ENCODE data around the gene BFAR.
"Not testable (repeated sequence)": the region's sequence is repeated elsewhere in the genome, so short reads cannot be mapped to it uniquely, and the experiment has no call there.

The BFAR gene

DNA sequence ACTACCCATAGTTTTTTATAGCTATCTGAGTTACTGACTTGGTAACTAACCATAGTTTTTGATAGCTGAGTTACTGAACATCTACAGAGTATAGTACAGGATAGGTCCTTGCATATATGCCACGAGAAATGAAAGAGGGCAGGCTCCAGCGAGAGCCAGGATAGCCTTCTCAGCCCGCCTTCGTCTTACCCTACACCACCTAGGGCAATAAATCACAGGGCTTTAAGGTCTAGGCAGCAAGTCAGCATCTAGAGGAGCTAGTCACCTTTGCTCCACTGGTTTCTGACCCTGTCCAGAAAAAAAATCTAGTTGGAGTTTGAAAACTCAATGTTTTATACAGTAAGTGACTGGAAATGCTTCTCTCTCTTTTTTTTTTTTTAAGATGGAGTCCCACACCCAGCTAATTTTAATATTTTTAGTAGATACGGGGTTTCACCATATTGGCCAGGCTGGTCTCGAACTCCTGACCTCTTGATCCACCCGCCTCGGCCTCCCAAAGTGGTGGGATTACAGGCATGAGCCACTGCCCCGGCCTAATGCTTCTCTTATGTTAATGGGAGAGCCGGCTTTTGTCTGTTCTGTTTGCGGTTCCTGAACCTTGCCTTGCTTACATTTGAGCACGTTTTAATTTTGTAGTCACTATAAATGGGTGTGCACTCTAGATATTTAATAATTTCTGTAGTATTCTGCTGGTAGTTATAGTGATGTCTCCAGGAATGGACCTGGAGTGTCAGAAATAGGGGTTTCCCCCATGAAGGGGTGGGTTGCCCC, 2.8 kb downstream of the BFAR start:
- TF ChIP-seq, protein P1, sequence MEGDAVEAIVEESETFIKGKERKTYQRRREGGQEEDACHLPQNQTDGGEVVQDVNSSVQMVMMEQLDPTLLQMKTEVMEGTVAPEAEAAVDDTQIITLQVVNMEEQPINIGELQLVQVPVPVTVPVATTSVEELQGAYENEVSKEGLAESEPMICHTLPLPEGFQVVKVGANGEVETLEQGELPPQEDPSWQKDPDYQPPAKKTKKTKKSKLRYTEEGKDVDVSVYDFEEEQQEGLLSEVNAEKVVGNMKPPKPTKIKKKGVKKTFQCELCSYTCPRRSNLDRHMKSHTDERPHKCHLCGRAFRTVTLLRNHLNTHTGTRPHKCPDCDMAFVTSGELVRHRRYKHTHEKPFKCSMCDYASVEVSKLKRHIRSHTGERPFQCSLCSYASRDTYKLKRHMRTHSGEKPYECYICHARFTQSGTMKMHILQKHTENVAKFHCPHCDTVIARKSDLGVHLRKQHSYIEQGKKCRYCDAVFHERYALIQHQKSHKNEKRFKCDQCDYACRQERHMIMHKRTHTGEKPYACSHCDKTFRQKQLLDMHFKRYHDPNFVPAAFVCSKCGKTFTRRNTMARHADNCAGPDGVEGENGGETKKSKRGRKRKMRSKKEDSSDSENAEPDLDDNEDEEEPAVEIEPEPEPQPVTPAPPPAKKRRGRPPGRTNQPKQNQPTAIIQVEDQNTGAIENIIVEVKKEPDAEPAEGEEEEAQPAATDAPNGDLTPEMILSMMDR (conservative IDR thresholded peaks at IDR 0.05; ENCODE audit: low read depth, low read length), result no peak
- H3K4me3 ChIP-seq (ENCODE audit: low read depth, low read length), result no peak overlapping the region
- DNase-seq (ENCODE audit: low read depth), result no peak

DNA sequence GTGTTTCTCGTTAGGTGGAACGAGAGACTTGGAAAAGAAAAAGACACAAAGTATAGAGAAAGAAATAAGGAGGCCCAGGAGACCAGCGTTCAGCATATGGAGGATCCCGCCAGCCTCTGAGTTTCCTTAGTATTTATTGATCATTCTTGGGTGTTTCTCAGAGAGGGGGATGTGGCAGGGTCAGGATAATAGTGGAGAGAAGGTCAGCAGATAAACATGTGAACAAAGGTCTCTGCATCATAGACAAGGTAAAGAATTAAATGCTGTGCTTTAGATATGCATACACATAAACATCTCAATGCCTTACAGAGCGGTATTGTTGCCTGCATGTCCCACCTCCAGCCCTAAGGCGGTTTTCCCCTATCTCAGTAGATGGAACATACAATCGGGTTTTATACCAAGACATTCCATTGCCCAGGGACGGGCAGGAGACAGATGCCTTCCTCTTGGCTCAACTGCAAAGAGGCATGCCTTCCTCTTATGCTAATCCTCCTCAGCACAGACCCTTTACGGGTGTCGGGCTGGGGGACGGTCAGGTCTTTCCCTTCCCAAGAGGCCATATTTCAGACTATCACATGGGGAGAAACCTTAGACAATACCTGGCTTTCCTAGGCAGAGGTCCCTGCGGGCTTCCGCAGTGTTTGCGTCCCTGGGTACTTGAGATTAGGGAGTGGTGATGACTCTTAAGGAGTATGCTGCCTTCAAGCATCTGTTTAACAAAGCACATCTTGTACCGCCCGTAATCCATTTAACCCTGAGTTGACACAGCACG, 3.6 kb downstream of the BFAR start:
- DNase-seq (ENCODE audit: low read depth); H3K4me3 ChIP-seq (ENCODE audit: low read depth, low read length): not testable (repeated sequence)

DNA sequence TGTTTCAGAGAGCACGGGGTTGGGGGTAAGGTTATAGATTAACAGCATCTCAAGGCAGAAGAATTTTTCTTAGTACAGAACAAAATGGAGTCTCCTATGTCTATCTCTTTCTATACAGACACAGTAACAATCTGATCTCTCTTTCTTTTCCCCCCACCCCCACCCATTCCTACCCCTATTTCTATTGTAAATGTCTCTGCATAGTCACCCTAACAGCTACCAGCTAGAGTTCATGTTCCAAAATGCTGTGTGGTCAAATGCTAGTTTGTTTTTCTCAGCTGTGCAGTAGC, 4.1 kb downstream of the BFAR start:
- DNase-seq (ENCODE audit: low read depth), result peak; percentile 7
- H3K4me3 ChIP-seq (ENCODE audit: low read depth, low read length), result not testable (repeated sequence)

DNA sequence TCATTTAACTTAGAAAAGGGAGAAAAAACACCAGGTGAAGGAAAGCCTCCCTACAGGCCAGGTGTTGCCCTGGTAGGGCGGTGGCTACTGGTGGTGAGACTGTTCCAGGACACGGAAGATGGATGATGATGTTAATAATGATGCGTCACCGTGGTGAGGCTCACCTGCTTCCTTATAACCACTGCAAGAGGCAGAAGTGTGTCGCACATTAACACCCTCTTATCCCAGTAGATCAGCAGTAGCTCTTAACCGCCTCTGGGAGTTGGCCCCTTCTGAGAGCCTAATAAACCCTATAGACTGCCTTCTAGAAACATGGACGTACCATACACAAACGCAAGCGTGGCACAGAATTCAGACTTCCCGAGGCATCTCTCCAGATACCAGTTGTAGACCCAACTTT, 7.8 kb downstream of the BFAR start:
- no peak for DNase-seq (ENCODE audit: low read depth)
- no peak overlapping the region for H3K4me3 ChIP-seq (ENCODE audit: low read depth, low read length)
- TF ChIP-seq, protein P1 (conservative IDR thresholded peaks at IDR 0.05; ENCODE audit: low read depth, low read length), result no peak

DNA sequence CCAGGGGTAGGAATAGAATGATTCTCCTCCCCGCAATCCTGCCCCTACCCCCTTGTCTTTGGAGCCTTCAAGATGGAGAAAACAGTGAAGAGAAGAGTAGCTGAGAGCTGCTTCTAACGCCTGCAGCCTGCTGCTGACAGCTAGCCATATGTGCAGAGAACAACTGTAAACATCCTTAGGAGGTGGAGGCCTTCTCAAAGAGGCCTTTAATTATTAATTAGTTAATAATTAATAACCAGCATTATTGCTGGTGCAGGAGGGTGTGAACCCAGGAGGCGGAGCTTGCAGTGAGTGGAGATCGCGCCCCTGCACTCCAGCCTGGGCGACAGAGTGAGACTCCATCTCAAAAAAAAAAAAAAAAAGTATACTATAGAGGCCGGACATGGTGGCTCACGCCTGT, 8.5 kb downstream of the BFAR start:
- DNase-seq (ENCODE audit: low read depth), result no peak
- H3K4me3 ChIP-seq (ENCODE audit: low read depth, low read length), result no peak overlapping the region
- TF ChIP-seq, protein P1 (conservative IDR thresholded peaks at IDR 0.05; ENCODE audit: low read depth, low read length), result no peak

DNA sequence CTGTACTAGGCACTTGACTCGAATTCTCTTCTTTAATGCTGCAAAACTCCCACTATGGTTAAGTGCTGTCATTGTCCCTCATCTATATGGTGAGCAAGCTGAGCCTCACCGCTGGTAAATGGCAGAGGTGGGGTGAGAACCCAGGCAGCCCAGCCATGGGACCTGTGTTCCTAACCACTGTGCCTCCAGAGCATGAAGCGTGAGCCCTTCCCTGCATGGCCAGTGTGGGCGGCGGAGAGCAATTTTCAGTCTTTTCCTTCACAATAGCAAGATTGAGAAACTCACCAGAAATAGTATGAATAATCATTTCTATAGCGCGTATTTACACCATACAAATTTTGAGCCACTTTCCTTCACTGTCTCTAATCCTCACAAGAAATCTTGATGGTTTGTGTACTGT, 9.2 kb downstream of the BFAR start:
- TF ChIP-seq, protein P1 (conservative IDR thresholded peaks at IDR 0.05; ENCODE audit: low read depth, low read length), result peak; percentile 11
- peak; percentile 11 for DNase-seq (ENCODE audit: low read depth)
- H3K4me3 ChIP-seq (ENCODE audit: low read depth, low read length), result no peak overlapping the region

DNA sequence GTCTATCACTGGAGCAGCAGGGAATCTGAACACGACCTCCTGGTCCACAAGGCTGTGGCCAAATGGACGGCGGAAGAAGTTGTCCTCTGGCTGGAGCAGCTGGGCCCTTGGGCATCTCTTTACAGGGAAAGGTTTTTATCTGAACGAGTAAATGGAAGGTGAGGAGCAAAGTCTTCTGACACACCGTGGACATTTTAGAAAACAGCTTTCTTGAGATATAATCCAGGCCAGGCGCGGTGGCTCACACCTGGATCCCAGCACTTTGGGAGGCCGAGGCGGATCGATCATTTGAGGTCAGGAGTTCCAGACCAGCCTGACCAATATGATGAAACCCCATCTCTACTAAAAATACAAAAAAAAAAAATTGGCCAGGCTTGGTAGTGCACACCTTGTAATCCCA, 17.1 kb downstream of the BFAR start:
- TF ChIP-seq, protein P1 (conservative IDR thresholded peaks at IDR 0.05; ENCODE audit: low read depth, low read length), result no peak
- no peak overlapping the region for H3K4me3 ChIP-seq (ENCODE audit: low read depth, low read length)
- DNase-seq (ENCODE audit: low read depth), result no peak

DNA sequence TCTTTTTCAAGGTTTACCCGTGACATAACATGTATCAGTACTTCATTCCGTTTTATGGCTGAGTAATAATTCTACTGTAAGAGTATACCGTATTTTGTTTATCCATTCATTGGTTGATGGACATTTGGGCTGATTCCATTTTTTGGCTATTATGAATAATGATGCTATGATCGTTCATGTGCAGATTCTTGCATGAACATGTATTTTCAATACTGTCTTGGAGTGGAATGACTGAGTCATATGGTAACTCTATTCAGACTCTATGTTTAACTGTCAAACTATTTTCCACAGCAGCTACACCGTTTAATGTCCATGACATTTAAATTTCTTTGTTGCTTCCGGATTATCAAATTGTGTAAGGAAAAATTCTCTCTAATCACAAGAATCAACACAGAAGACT, 17.9 kb downstream of the BFAR start:
- TF ChIP-seq, protein P1 (conservative IDR thresholded peaks at IDR 0.05; ENCODE audit: low read depth, low read length), result no peak
- DNase-seq (ENCODE audit: low read depth), result no peak
- no peak overlapping the region for H3K4me3 ChIP-seq (ENCODE audit: low read depth, low read length)

Measured in choroid plexus epithelial cell (primary cell).